Keratinocyte (primary cell): ENCODE data around the gene RNU7-1. TPM values are rescaled to one million over a fixed set of nuclear protein-coding genes. Genes with fewer than 3 reads are reported as not detected.

Experiments
- DNase-seq: peaks from one replicate; pipeline ENCODE4 v3.0.0-alpha.2; 2011; ENCODE audit warnings: low read depth, missing footprints, low spot score
- FAIRE-seq: peaks from 2 replicates; lab custom pipeline; 2011; peaks lifted over from hg19 to GRCh38; lab: Jason Lieb, UNC
- H2AFZ ChIP-seq: 2 replicates; pipeline ENCODE4 v1.6.0; 2012; ENCODE audit warnings: low read length, control low read depth, inconsistent platforms; ENCODE audit not compliant: control insufficient read depth
- H3K27ac ChIP-seq: 2 replicates; pipeline ENCODE4 v1.5.1; 2011; ENCODE audit warnings: low read length; ENCODE audit not compliant: control insufficient read depth, insufficient read depth
- H3K27me3 ChIP-seq: 3 replicates; pipeline ENCODE4 v1.6.0; 2011; ENCODE audit warnings: low read length; ENCODE audit not compliant: control insufficient read depth, insufficient read depth; ENCODE audit errors: extremely low read depth
- H3K36me3 ChIP-seq, 2 experiments: 2 replicates in 1 of 2; 3 replicates in 1 of 2; pipeline ENCODE4 v1.5.1; 2011; ENCODE audit warnings: low read length in 2 of 2, mild to moderate bottlenecking in 1 of 2; ENCODE audit not compliant: control insufficient read depth in 2 of 2, insufficient read depth in 2 of 2; ENCODE audit errors: extremely low read depth in 1 of 2
- H3K4me1 ChIP-seq: 3 replicates; pipeline ENCODE4 v1.5.1; 2011; ENCODE audit warnings: low read length; ENCODE audit not compliant: control insufficient read depth, insufficient read depth; ENCODE audit errors: extremely low read depth
- H3K4me2 ChIP-seq: 3 replicates; pipeline ENCODE4 v1.6.0; 2011; ENCODE audit warnings: low read depth, low read length; ENCODE audit not compliant: control insufficient read depth, insufficient read depth; ENCODE audit errors: extremely low read depth
- H3K4me3 ChIP-seq, 3 experiments: fragments of 200-600 bp in 1 of 3; sonication (generic) in 1 of 3; 2 replicates in 2 of 3; 3 replicates in 1 of 3; pipeline ENCODE4 v1.5.1; 2011 to 2016; ENCODE audit warnings: low read length in 3 of 3, mild to moderate bottlenecking in 3 of 3, control low read depth in 2 of 3, inconsistent platforms in 1 of 3, low read depth in 1 of 3, mixed read lengths in 1 of 3, mixed run types in 1 of 3, moderate library complexity in 1 of 3; ENCODE audit not compliant: control insufficient read depth in 2 of 3, insufficient read depth in 2 of 3; ENCODE audit errors: extremely low read depth in 1 of 3
- H3K79me2 ChIP-seq: 2 replicates; pipeline ENCODE4 v1.6.0; 2012; ENCODE audit warnings: low read length; ENCODE audit not compliant: control insufficient read depth, insufficient read depth
- H3K9ac ChIP-seq: 3 replicates; pipeline ENCODE4 v1.6.0; 2011; ENCODE audit warnings: low read length; ENCODE audit not compliant: control insufficient read depth, insufficient read depth; ENCODE audit errors: extremely low read depth
- H3K9me1 ChIP-seq: 3 replicates; pipeline ENCODE4 v1.6.0; 2011; ENCODE audit warnings: low read length; ENCODE audit not compliant: control insufficient read depth, insufficient read depth; ENCODE audit errors: extremely low read depth
- H3K9me3 ChIP-seq: 2 replicates; pipeline ENCODE4 v1.5.1; 2012; ENCODE audit warnings: low read depth, low read length; ENCODE audit not compliant: control insufficient read depth
- H4K20me1 ChIP-seq: 3 replicates; pipeline ENCODE4 v1.6.0; 2011; ENCODE audit warnings: low read length; ENCODE audit not compliant: control insufficient read depth, insufficient read depth; ENCODE audit errors: extremely low read depth
- CTCF ChIP-seq, 3 experiments: IDR thresholded peaks in 1 of 3; conservative IDR thresholded peaks in 1 of 3; optimal IDR thresholded peaks in 1 of 3; 2 replicates in 2 of 3; 3 replicates in 1 of 3; pipeline versions ENCODE3 to v1.5.1; 2011; ENCODE audit warnings: low read length in 3 of 3, mild to moderate bottlenecking in 3 of 3, moderate library complexity in 2 of 3, control low read depth in 1 of 3, inconsistent platforms in 1 of 3; ENCODE audit not compliant: insufficient read depth in 2 of 3; ENCODE audit errors: extremely low read depth in 1 of 3
- EZH2 ChIP-seq: IDR thresholded peaks from one replicate; pipeline ENCODE4 v1.6.1; 2012; ENCODE audit warnings: inconsistent platforms, mild to moderate bottlenecking, low read length, moderate library complexity
- dilution Hi-C: fragments of 300-500 bp; cut with MboI; formaldehyde crosslinking; loops from one replicate; pipeline ENCODE4 v1.7.0; 2020; ENCODE audit warnings: low sequenced_read_pairs; ENCODE audit not compliant: extremely low pct_ligation_motif_present
- polyA plus RNA-seq, 5 experiments: library from polyadenylated mRNA; depleted of rRNA in 3 of 5; stranded (reverse) in 3 of 5; stranded (forward) in 1 of 5; unstranded in 1 of 5; fragments of >200 nt; gene quantifications; 1 replicate in 1 of 5; 2 replicates in 3 of 5; 3 replicates in 1 of 5; pipeline versions ENCODE4 v1.2.1 to v1.2.3, GENCODE V29; 2011 to 2012; ENCODE audit warnings: missing spikeins in 2 of 5, low read depth in 1 of 5, low replicate concordance in 1 of 5

RNU7-1 gene
- polyA plus RNA-seq, 1 donor (not counting 4 experiments of a cell fraction or from before 2014, with no cell fraction given): not detected

GRCh38 chr12:6896846-6897435 lies 46.7 kb upstream of the RNU7-1 start:
- no peak for TF ChIP-seq CTCF (optimal IDR thresholded peaks at IDR 0.05 in 1 of 3, IDR thresholded peaks at IDR 0.05 in 1 of 3, conservative IDR thresholded peaks at IDR 0.05 in 1 of 3; ENCODE audit: extremely low read depth in 1 of 3, insufficient read depth in 2 of 3, low read length in 3 of 3)
- TF ChIP-seq EZH2: no peak
- dilution Hi-C loops: no loop called here
- H2AFZ ChIP-seq: no peak overlapping the region
- no peak overlapping the region for H3K4me3 ChIP-seq
- H3K9me1 ChIP-seq: no peaks in the 10 kb centered on the region
- H3K4me1 ChIP-seq: no peaks in the 10 kb centered on the region
- H4K20me1 ChIP-seq: no peaks in the 10 kb centered on the region
- DNase-seq (no peak), FAIRE-seq (no peak)
- no peaks in the 10 kb centered on the region for H3K27me3 ChIP-seq
- H3K27ac ChIP-seq: no peak overlapping the region
- H3K36me3 ChIP-seq: no peaks in the 10 kb centered on the region
- H3K79me2 ChIP-seq: no peaks in the 10 kb centered on the region
- no peak overlapping the region for H3K4me2 ChIP-seq
- no peak overlapping the region for H3K9ac ChIP-seq
- H3K9me3 ChIP-seq: no peaks in the 10 kb centered on the region

- no peak overlapping the region for H3K4me3 ChIP-seq
- no peaks in the 10 kb centered on the region for H4K20me1 ChIP-seq
- FAIRE-seq (no peak), DNase-seq (no peak)
- no peaks in the 10 kb centered on the region for H3K9me1 ChIP-seq
- dilution Hi-C loops: no loop called here
- no peaks in the 10 kb centered on the region for H3K36me3 ChIP-seq
- H3K79me2 ChIP-seq: no peaks in the 10 kb centered on the region
- H3K27me3 ChIP-seq: no peaks in the 10 kb centered on the region
- no peaks in the 10 kb centered on the region for H3K9me3 ChIP-seq
- TF ChIP-seq CTCF (optimal IDR thresholded peaks at IDR 0.05 in 1 of 3, IDR thresholded peaks at IDR 0.05 in 1 of 3, conservative IDR thresholded peaks at IDR 0.05 in 1 of 3; ENCODE audit: extremely low read depth in 1 of 3, insufficient read depth in 2 of 3, low read length in 3 of 3) (no peak), EZH2 (no peak)
- no peak overlapping the region for H3K4me2 ChIP-seq
- H3K9ac ChIP-seq: no peak overlapping the region
- peaks cover 7% of the 10 kb centered on the region for H3K4me1 ChIP-seq
- H2AFZ ChIP-seq: no peak overlapping the region
- no peak overlapping the region for H3K27ac ChIP-seq
These were observed 44.2 kb upstream of the RNU7-1 start for GRCh38 chr12:6899427-6899826.
